Psoas muscle (tissue), 8 donors: ENCODE data around the gene RBMS3. TPM values are rescaled to one million over a fixed set of nuclear protein-coding genes. Genes with fewer than 3 reads are reported as not detected.

Experiments used
- ATAC-seq, 4 donors: fragments of 200-7000 bp; cut with Tn5 transposase; one replicate each; pipeline ENCODE4 v1.9.1; 2020; ENCODE audit warnings: moderate library complexity in 3 of 4, mild to moderate bottlenecking in 2 of 4
- DNase-seq, 2 donors: peaks; one replicate each; pipeline ENCODE4 v3.0.0-alpha.2; 2020
- H3K27ac ChIP-seq: fragments of 200-600 bp; one replicate; pipeline ENCODE4 v1.8.0; 2022
- H3K27me3 ChIP-seq, 3 donors: fragments of 200-600 bp in 1 of 3; one replicate each; pipeline versions ENCODE4 v1.6.1 to v1.8.0; 2013 to 2022; ENCODE audit warnings: low read length in 2 of 3, mild to moderate bottlenecking in 2 of 3, moderate library complexity in 1 of 3; ENCODE audit not compliant: insufficient read depth in 3 of 3
- H3K36me3 ChIP-seq, 2 donors: fragments of 200-600 bp in 1 of 2; one replicate each; pipeline versions ENCODE4 v1.6.1 to v1.8.0; 2013 to 2022; ENCODE audit warnings: low read depth in 1 of 2, mild to moderate bottlenecking in 1 of 2, moderate library complexity in 1 of 2; ENCODE audit not compliant: insufficient read depth in 1 of 2
- H3K4me1 ChIP-seq: fragments of 200-600 bp; one replicate; pipeline ENCODE4 v1.8.0; 2022
- H3K4me3 ChIP-seq: fragments of 200-600 bp; one replicate; pipeline ENCODE4 v1.8.0; 2022; ENCODE audit warnings: mild to moderate bottlenecking
- H3K9me3 ChIP-seq: fragments of 200-600 bp; one replicate; pipeline ENCODE4 v1.8.0; 2022
- WGBS, 3 donors: extraction: QIAGEN DNeasy Blood & Tissue Kit; methylation state at CpG; one replicate each; pipeline versions ENCODE4 v1.1.6 to v1.1.7; 2013; 5-methylcytosine and 5-hydroxymethylcytosine counted together
- intact Hi-C, 2 donors: fragments of 100-400 bp; cut with DNase I; formaldehyde crosslinking; loops; one replicate each; pipeline versions ENCODE4 v1.11.0 to v1.14.2; 2022
- polyA plus RNA-seq, 3 donors: library from polyadenylated mRNA; stranded (reverse); fragments of 200-250 nt; gene quantifications; one replicate each; pipeline ENCODE4 v1.2.3, GENCODE V29; 2013
- total RNA-seq, 4 donors: library from RNA; stranded (reverse); fragmentation: NEBNext Ultra II Directional in 2 of 4; extraction: Animal tissue kit (Norgen Biotek cat#: 25700) in 2 of 4; gene quantifications; one replicate each; pipeline versions ENCODE4 v1.2.1 to v1.2.4, GENCODE V29; 2021 to 2023
- TF ChIP-seq, protein P1 (sequence below): fragments of 200-600 bp; IDR thresholded peaks from one replicate; pipeline ENCODE4 v1.8.0; 2022; ENCODE audit warnings: antibody characterized with exemption
- donor health status: healthy with polysubstance abuse.
- donor health status: DM: no; HTN: no; CAD: no; lungs with moderate emphysema.
- donor health status: Bipolar disorder and iron deficiency.
- donor health status: healthy.
- donor health status: DM: yes; HTN: yes; CAD: no.
- donor health status: DM: no; HTN: no; CAD: no.
- donor health status: DM: no; HTN: no; CAD: no.
- donor health status: DM: yes; HTN: yes; CAD: no.

Gene RBMS3
- total and polyA plus RNA-seq, 7 donors = 3.8 to 34.5 (median 23.5) TPM

DNA sequence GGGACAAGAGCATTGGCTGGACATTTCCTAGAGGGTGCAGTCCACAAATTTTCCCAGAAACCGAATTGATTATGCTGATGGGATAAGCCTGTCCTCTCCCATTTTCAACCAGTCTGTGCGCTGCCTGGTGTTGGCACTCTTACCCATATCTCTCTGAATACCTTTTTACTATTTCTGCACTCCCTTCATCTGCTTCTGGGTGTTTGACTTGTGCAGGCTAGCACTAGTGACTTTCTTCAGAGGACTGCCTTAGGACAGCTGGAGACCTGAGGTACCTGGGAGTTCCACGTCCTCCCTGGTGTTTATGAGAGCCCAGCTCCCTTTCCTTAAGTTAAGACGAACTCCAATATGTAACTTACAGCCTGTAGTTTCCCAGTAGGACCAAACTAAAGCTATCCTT is 50.2 kb downstream of the RBMS3 start:
- Histone ChIP-seq H3K4me3 (peak overlapping the region; percentile 6), H3K36me3 (no peaks in the 10 kb centered on the region), H3K9me3 (no peaks in the 10 kb centered on the region), H3K4me1 (peaks cover 58% of the 10 kb centered on the region), H3K27ac (peak overlapping the region; percentile 79), H3K27me3 (no peaks in the 10 kb centered on the region)
- ATAC-seq = peak; percentile 29 to 43 (median 38)
- TF ChIP-seq, protein P1, sequence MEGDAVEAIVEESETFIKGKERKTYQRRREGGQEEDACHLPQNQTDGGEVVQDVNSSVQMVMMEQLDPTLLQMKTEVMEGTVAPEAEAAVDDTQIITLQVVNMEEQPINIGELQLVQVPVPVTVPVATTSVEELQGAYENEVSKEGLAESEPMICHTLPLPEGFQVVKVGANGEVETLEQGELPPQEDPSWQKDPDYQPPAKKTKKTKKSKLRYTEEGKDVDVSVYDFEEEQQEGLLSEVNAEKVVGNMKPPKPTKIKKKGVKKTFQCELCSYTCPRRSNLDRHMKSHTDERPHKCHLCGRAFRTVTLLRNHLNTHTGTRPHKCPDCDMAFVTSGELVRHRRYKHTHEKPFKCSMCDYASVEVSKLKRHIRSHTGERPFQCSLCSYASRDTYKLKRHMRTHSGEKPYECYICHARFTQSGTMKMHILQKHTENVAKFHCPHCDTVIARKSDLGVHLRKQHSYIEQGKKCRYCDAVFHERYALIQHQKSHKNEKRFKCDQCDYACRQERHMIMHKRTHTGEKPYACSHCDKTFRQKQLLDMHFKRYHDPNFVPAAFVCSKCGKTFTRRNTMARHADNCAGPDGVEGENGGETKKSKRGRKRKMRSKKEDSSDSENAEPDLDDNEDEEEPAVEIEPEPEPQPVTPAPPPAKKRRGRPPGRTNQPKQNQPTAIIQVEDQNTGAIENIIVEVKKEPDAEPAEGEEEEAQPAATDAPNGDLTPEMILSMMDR = no peak
- no peak for DNase-seq
- WGBS, 3 donors = 65 to 83% (median 68%) methylated on average over 4 of the region's 4 CpGs
- intact Hi-C loops = loop anchor here in 1 of 2 donors (5.0 kb wide), 1 partner anchor 49 kb away; the partner anchor contains the start of gene RBMS3

DNA sequence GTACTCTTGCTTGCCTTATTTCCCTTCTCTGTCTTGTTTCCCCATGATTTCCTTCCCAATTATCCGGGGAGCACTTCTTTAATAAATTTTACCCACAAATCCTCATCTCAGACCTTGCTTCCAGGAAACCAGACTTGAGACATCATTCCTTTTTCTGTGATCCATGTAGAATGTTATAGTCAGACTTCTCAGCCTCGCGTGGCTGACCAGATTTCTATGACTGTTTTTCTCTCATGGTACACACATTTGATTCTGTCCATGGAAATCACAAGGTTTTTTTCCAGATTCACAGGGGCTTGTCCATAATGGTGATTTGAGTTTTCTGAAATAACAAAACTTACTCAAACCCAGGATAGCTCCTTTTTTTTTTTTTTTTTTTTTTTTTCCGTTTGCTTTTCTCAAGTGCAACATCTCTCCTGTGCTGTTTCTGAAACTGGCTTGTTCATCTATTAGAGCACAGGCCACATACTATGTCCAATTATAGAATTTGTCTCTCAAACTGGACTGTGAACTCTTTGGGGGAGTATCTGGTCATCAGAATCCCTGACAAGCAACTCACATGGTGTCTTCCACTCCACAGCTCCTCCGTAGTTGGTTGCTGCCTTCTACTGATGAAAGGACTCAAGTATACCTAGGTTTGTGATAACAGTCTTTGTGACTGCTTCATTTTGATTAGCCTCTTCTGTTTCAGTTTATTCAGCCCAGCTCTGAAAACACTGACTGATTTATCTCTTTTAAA is 50.8 kb downstream of the RBMS3 start:
- H3K36me3 ChIP-seq = no peaks in the 10 kb centered on the region
- H3K27ac ChIP-seq = peak overlapping the region; percentile 79
- peaks cover 64% of the 10 kb centered on the region for H3K4me1 ChIP-seq
- intact Hi-C loops = loop anchor here in 1 of 2 donors (5.0 kb wide), 1 partner anchor 49 kb away; the partner anchor contains the start of gene RBMS3
- DNase-seq = no peak
- ATAC-seq = peak; percentile 19 to 54 (median 34)
- H3K27me3 ChIP-seq = no peaks in the 10 kb centered on the region
- H3K4me3 ChIP-seq = peak overlapping the region; percentile 17
- TF ChIP-seq, protein P1 = no peak
- WGBS, 3 donors = 62 to 76% (median 68%) methylated on average over 5 of the region's 5 CpGs
- no peaks in the 10 kb centered on the region for H3K9me3 ChIP-seq

DNA sequence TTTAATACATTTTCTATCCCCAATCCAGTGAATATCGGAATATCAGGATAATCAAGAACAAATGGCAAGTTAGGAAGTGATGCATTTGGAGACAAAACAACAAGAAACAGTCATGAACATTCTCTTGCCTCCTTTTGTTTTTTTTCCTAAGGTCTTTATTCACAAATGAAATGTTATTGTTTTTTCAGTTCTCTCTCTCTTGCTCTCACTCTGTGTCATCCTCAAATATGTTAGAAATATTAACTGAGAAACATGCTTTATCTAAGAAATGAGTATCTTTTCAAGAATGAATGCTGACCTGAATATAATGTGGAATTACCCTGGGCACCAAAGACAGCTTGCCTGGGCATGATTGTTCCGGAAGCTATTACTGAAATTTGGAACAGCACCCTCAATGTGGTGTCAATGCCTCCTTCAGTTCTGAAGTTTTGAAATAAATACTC is 51.3 kb downstream of the RBMS3 start:
- H3K4me1 ChIP-seq = peaks cover 70% of the 10 kb centered on the region
- H3K27me3 ChIP-seq = no peaks in the 10 kb centered on the region
- intact Hi-C loops = loop anchor here in 1 of 2 donors (5.0 kb wide), 1 partner anchor 50 kb away; the partner anchor contains the start of gene RBMS3
- H3K9me3 ChIP-seq = no peaks in the 10 kb centered on the region
- H3K36me3 ChIP-seq = no peaks in the 10 kb centered on the region
- TF ChIP-seq, protein P1 = no peak
- peak overlapping the region; percentile 79 for H3K27ac ChIP-seq
- DNase-seq = no peak
- WGBS, 3 donors = 43 to 67% (median 49%) methylated on average over 2 of the region's 2 CpGs
- peak in 2 of 4 donors; percentile 31 to 37 for ATAC-seq
- H3K4me3 ChIP-seq = peak overlapping the region; percentile 17

DNA sequence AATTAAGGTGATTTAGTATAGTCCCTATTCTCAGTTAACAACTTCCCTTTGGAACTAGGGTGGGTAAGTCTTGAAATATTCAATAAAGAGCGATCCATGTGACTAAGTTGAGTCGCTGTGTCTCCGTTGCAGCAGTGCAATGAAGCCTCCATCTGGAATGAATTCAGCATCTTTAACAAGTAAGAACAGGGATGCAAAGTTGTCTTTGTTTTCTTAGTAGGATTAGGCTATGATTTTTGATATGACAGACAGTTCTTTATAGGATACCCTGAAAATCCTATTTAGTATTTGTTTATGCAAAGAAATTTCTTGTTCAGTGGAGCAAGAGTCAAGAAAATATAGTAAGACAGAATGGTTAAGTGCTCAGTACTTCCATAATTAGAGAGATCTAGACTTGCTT is 52.7 kb downstream of the RBMS3 start:
- ATAC-seq (no peak), DNase-seq (no peak)
- 63 to 82% (median 64%) methylated on average over 3 of the region's 3 CpGs for WGBS, 3 donors
- H3K4me1 ChIP-seq = peaks cover 70% of the 10 kb centered on the region
- H3K9me3 ChIP-seq = no peaks in the 10 kb centered on the region
- TF ChIP-seq, protein P1 = no peak
- H3K4me3 ChIP-seq = no peak overlapping the region
- no peaks in the 10 kb centered on the region for H3K36me3 ChIP-seq
- no peaks in the 10 kb centered on the region for H3K27me3 ChIP-seq
- H3K27ac ChIP-seq = peak overlapping the region; percentile 79
- intact Hi-C loops = loop anchor here in 1 of 2 donors (5.0 kb wide), 1 partner anchor 51 kb away; the partner anchor contains the start of gene RBMS3
